DND-41 (cell line): ENCODE measurements around the gene ACSF3.

Experiments
- CTCF ChIP-seq: IDR thresholded peaks from 2 replicates; pipeline ENCODE4 v1.5.1; 2012; ENCODE audit warnings: borderline replicate concordance, low read length, moderate library complexity, mild to moderate bottlenecking; ENCODE audit not compliant: poor library complexity, severe bottlenecking; ENCODE audit errors: extremely low read depth
- EZH2 ChIP-seq: IDR thresholded peaks from 3 replicates; pipeline ENCODE4 v1.6.1; 2012; ENCODE audit warnings: borderline replicate concordance, low read depth, mild to moderate bottlenecking, moderate library complexity, low read length, inconsistent platforms; ENCODE audit not compliant: severe bottlenecking

DNA sequence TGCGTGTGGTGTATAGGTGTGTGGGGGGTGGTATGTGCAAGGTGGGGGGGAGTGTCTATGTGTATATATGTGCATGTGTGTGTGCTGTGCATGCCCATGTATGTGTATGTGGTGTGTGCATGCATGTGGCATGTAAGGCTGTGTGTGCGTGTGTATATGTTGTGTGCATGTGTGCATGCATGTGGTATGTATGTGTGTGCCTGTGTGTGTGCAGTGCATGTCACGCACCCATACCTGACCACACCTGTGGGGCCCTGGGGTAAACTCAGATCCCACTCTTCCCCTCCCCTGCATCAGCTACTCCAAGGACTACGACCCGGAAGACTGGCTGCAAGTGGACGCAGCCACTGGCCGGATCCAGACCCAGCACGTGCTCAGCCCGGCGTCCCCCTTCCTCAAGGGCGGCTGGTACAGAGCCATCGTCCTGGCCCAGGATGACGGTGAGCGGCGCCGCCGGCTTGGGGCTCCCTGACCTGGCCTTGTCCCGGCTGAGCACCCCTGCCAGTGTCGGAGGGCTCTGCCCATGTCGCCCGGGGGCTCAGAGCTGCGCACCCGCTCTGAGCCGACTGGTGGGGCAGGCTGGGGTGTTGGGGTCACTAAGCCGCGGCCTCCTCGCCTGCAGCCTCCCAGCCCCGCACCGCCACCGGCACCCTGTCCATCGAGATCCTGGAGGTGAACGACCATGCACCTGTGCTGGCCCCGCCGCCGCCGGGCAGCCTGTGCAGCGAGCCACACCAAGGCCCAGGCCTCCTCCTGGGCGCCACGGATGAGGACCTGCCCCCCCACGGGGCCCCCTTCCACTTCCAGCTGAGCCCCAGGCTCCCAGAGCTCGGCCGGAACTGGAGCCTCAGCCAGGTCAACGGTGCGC lies 97.6 kb downstream of the ACSF3 start:
- TF ChIP-seq CTCF (no peak), EZH2 (no peak)
